Body of pancreas (tissue), 4 donors: ENCODE measurements around the gene COQ6.

Source experiments
- CTCF ChIP-seq, 7 experiments: fragments of 450-650 bp in 4 of 7; fragments of 200-600 bp in 3 of 7; sonication (generic) in 3 of 7; IDR thresholded peaks; one replicate each; pipeline ENCODE4 v1.5.1; 2016 to 2019; ENCODE audit warnings: antibody characterized with exemption in 7 of 7
- POLR2A ChIP-seq, 3 donors: fragments of 450-650 bp; IDR thresholded peaks; one replicate each; pipeline ENCODE4 v1.6.1; 2016; ENCODE audit warnings: antibody characterized with exemption in 3 of 3, mild to moderate bottlenecking in 2 of 3

- TF ChIP-seq POLR2A (IDR thresholded peaks at IDR 0.05) (no peak), CTCF (IDR thresholded peaks at IDR 0.05) (peak in 4 of 7 experiments; percentile 22 to 46 (median 39))
Measured at GRCh38 chr14:73935666-73936065, 14.4 kb upstream of the COQ6 start.
